HEK293T (cell line): ENCODE measurements around the gene CMTM3.
"Not testable (repeated sequence)": the region's sequence is repeated elsewhere in the genome, so short reads cannot be mapped to it uniquely, and the experiment has no call there.

Experiments used
- CTCF ChIA-PET: fragments of 350-600 bp; formaldehyde crosslinking; extraction: SDS; loops from one replicate; lab custom pipeline; 2021; ENCODE audit warnings: antibody characterized with exemption, inconsistent platforms; lab: Yijun Ruan, JAX
- POLR2A ChIA-PET: fragments of 350-600 bp; formaldehyde crosslinking; extraction: SDS; loops from one replicate; lab custom pipeline; 2020; ENCODE audit warnings: antibody characterized with exemption, inconsistent platforms; lab: Yijun Ruan, JAX
- DNase-seq: peaks from one replicate; pipeline ENCODE4 v3.0.0; 2012; ENCODE audit warnings: mixed read lengths; ENCODE audit errors: extremely low spot score
- ARNT ChIP-seq: fragments of 450-650 bp; IDR thresholded peaks from 2 replicates; pipeline ENCODE4 v1.6.1; 2017; ENCODE audit warnings: mild to moderate bottlenecking
- BHLHE40 ChIP-seq: fragments of 450-650 bp; IDR thresholded peaks from 2 replicates; pipeline ENCODE4 v1.6.1; 2016; ENCODE audit warnings: mild to moderate bottlenecking, moderate library complexity, borderline replicate concordance
- CTBP1 ChIP-seq: fragments of 450-650 bp; IDR thresholded peaks from 2 replicates; pipeline ENCODE4 v1.6.1; 2016; ENCODE audit warnings: borderline replicate concordance
- ELF4 ChIP-seq: fragments of 450-650 bp; IDR thresholded peaks from 2 replicates; pipeline ENCODE4 v1.6.1; 2017; ENCODE audit warnings: antibody characterized with exemption
- FOXA1 ChIP-seq: fragments of 450-650 bp; IDR thresholded peaks from 2 replicates; pipeline ENCODE4 v1.6.1; 2016; ENCODE audit warnings: mild to moderate bottlenecking
- FOXK2 ChIP-seq: fragments of 450-650 bp; IDR thresholded peaks from 2 replicates; pipeline ENCODE4 v1.6.1; 2016; ENCODE audit warnings: mild to moderate bottlenecking
- FOXM1 ChIP-seq: fragments of 450-650 bp; IDR thresholded peaks from 2 replicates; pipeline ENCODE4 v1.6.1; 2017; ENCODE audit warnings: mild to moderate bottlenecking, borderline replicate concordance
- HDGF ChIP-seq: fragments of 450-650 bp; IDR thresholded peaks from 2 replicates; pipeline ENCODE4 v1.6.1; 2017; ENCODE audit warnings: antibody characterized with exemption, borderline replicate concordance
- L3MBTL2 ChIP-seq: fragments of 450-650 bp; conservative IDR thresholded peaks from 2 replicates; pipeline ENCODE4 v1.6.1; 2016; ENCODE audit warnings: mild to moderate bottlenecking
- LEF1 ChIP-seq: fragments of 450-650 bp; IDR thresholded peaks from 2 replicates; pipeline ENCODE4 v1.6.1; 2017; ENCODE audit warnings: mild to moderate bottlenecking, borderline replicate concordance
- NFRKB ChIP-seq: fragments of 450-650 bp; IDR thresholded peaks from 2 replicates; pipeline ENCODE4 v1.6.1; 2016; ENCODE audit warnings: mild to moderate bottlenecking, moderate library complexity
- PKNOX1 ChIP-seq: fragments of 450-650 bp; IDR thresholded peaks from 2 replicates; pipeline ENCODE4 v1.6.1; 2016
- SP1 ChIP-seq: fragments of 450-650 bp; IDR thresholded peaks from 2 replicates; pipeline ENCODE4 v1.6.1; 2017
- SUZ12 ChIP-seq: fragments of 450-650 bp; IDR thresholded peaks from 2 replicates; pipeline ENCODE4 v1.6.1; 2016; ENCODE audit warnings: mild to moderate bottlenecking
- TARDBP ChIP-seq: fragments of 450-650 bp; IDR thresholded peaks from 2 replicates; pipeline ENCODE4 v1.6.1; 2016
- ZNF384 ChIP-seq: fragments of 450-650 bp; IDR thresholded peaks from 2 replicates; pipeline ENCODE4 v1.6.1; 2016

CMTM3 gene

DNA sequence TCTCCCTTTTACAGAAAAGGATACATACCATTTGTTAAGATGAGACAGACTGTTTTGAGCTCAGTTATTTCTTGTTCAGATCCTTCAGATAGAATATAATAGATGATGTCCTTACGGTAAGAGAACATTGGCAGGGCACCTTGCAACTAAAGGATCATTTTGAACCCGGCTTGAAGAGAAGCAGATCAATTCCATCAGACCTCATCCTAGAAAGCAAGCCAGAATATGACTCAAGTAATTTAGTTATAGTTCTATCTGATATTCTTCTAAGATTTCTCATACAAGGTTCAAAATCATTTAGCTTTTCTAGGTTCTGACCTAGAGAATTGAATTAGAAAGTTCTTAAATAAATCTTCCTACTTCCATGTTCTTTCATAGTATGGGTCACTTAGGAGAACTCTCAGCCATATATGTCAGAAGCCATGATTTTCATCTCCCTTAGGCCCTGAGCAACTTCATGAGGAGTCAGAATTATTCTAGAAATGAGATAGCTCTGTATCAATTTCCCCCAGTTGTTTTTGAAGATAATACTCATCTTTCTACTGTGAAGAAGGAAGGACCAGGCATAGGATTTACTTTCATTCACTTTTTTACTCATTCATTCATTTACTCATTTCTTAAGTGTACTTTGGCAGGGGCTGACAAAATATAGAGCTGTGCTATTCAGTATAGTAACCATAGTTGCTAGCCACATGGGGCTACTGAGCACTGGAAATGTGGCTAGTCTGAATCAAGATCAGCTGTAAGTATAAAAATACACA, 40.8 kb upstream of the CMTM3 start:
- TF ChIP-seq HDGF (no peak), FOXM1 (no peak), ZNF384 (no peak), LEF1 (no peak), SP1 (no peak), CTBP1 (no peak), NFRKB (no peak), L3MBTL2 (no peak), PKNOX1 (no peak), ELF4 (no peak), TARDBP (no peak), FOXA1 (no peak), BHLHE40 (no peak), FOXK2 (no peak), SUZ12 (no peak)
- no peak for DNase-seq
- ChIA-PET POLR2A (interaction anchor here (2.4 to 4.5 kb wide), 2 partner anchors 12 kb away, joined by 6 to 26 read pairs; partner anchors contain the start of gene CKLF), CTCF (interaction anchor here (1.0 to 1.6 kb wide), 3 partner anchors 11 to 98 kb away, joined by 3 to 5 read pairs (median 4); partner anchors contain the start of gene CKLF)

DNA sequence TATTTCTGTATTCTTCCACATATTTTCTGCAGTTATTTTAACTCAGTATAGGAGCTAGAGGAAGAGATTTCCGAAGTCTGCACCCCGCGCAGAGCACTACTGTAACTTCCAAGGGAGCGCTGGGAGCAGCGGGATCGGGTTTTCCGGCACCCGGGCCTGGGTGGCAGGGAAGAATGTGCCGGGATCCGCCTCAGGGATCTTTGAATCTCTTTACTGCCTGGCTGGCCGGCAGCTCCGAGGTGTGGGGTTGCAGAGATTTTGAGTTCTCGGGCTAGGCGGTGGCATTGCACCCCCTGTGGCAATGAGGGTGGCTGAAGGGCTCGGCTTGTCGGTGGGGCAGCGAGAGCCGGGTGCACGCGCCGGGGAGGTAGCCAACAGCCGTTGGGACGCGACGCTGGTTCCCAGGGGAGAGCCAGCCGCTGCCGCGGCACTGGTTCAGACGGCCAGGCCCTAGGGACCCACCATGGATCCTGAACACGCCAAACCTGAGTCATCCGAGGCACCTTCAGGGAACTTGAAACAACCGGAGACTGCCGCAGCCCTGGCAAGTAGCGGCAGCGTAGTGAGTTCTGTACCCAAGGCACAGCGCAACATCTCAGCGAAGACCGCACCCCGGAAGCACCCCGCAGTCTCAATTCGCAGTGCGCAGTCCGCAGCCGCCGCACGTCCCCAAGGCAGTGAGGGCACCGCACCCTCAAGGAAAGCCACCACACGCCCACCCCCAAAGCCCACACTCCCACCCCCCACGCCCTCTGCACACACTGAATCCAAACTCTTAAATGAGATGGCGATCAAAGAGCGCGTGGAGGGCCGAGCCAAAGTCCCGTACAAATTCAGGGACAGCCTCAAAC, 38.2 kb upstream of the CMTM3 start, which contains the start of gene CMTM1:
Gene CMTM1, plus strand, starts transcription at position 389 of the 851 bp plus-strand sequence. Its CDS starts 75 bp downstream, at position 464.
- TF ChIP-seq L3MBTL2 (no peak), BHLHE40 (no peak), TARDBP (no peak), FOXK2 (no peak), ARNT (no peak), FOXM1 (no peak)
- POLR2A ChIA-PET: no interaction called here
- CTCF ChIA-PET: no interaction called here
- DNase-seq: no peak

- DNase-seq, CTCF ChIA-PET, POLR2A ChIA-PET: not testable (repeated sequence)
Measured at GRCh38 chr16:66567270-66567669, 37.2 kb upstream of the CMTM3 start.

- no peak for DNase-seq
- POLR2A ChIA-PET: no interaction called here
- CTCF ChIA-PET: no interaction called here
- no peak for TF ChIP-seq PKNOX1
- no peak for TF ChIP-seq LEF1
Measured at GRCh38 chr16:66568355-66568754, 36.1 kb upstream of the CMTM3 start.

GRCh38 chr16:66569131-66569530, 35.4 kb upstream of the CMTM3 start:
- no peak for TF ChIP-seq BHLHE40
- ChIA-PET POLR2A (interaction anchor here (0.6 to 1.2 kb wide), 2 partner anchors 17 to 57 kb away, joined by 4 to 14 read pairs; partner anchors contain the start of gene CKLF), CTCF (no interaction called here)
- no peak for DNase-seq

- CTCF ChIA-PET: interaction anchor here (0.9 kb wide), 1 partner anchor 39 kb away, joined by 3 read pairs; no protein-coding TSS in a partner anchor
- POLR2A ChIA-PET: interaction anchor here (1.2 to 1.5 kb wide), 2 partner anchors 17 to 20 kb away, joined by 5 to 14 read pairs; partner anchors contain the start of genes CKLF and TK2
- TF ChIP-seq LEF1: no peak
- TF ChIP-seq FOXM1: no peak
- TF ChIP-seq L3MBTL2: no peak
- no peak for TF ChIP-seq TARDBP
- TF ChIP-seq ARNT: no peak
- TF ChIP-seq PKNOX1: no peak
- no peak for TF ChIP-seq FOXA1
- TF ChIP-seq HDGF: no peak
- TF ChIP-seq SP1: no peak
- TF ChIP-seq CTBP1: no peak
- TF ChIP-seq SUZ12: no peak
- no peak for TF ChIP-seq BHLHE40
- TF ChIP-seq ZNF384: no peak
- no peak for TF ChIP-seq NFRKB
- TF ChIP-seq FOXK2: no peak
- TF ChIP-seq ELF4: no peak
- DNase-seq: no peak
Measured at GRCh38 chr16:66569827-66570405, 34.6 kb upstream of the CMTM3 start.
